Measurements from ENCODE around the gene GATA1. TPM values are rescaled to one million over a fixed set of nuclear protein-coding genes. Genes with fewer than 3 reads are reported as not detected.

The GATA1 gene
- total and polyA plus RNA-seq, 2 experiments from 2014 or later: 0.17 TPM; not detected in 1

- no peaks in the 10 kb centered on the region for H3K9me3 ChIP-seq (ENCODE audit: low read depth)
Measured at GRCh38 chrX:48782795-48783194, 3.6 kb upstream of the GATA1 start.

GRCh38 chrX:48784726-48785125, 1.7 kb upstream of the GATA1 start:
- DNase-seq (ENCODE audit: low read depth in 1 of 2, low spot score in 1 of 2): no peak
- TF ChIP-seq CTCF (IDR thresholded peaks at IDR 0.05; ENCODE audit: low read depth, low read length): no peak
- H3K36me3 ChIP-seq: no peaks in the 10 kb centered on the region
- H3K27me3 ChIP-seq: no peaks in the 10 kb centered on the region
- H3K9me3 ChIP-seq (ENCODE audit: low read depth): no peaks in the 10 kb centered on the region
- H3K4me1 ChIP-seq (ENCODE audit: low read depth): no peaks in the 10 kb centered on the region
- no peak overlapping the region for H3K4me3 ChIP-seq
- H3K27ac ChIP-seq: no peak overlapping the region

More at GRCh38 chrX:48782795-48783194, 3.6 kb upstream of the GATA1 start:
- no peak for TF ChIP-seq CTCF (IDR thresholded peaks at IDR 0.05; ENCODE audit: low read depth, low read length)
- DNase-seq (ENCODE audit: low read depth in 1 of 2, low spot score in 1 of 2): no peak
- no peaks in the 10 kb centered on the region for H3K36me3 ChIP-seq
- H3K4me3 ChIP-seq: no peak overlapping the region
- H3K27me3 ChIP-seq: no peaks in the 10 kb centered on the region
- no peak overlapping the region for H3K27ac ChIP-seq
- no peaks in the 10 kb centered on the region for H3K4me1 ChIP-seq (ENCODE audit: low read depth)

DNA sequence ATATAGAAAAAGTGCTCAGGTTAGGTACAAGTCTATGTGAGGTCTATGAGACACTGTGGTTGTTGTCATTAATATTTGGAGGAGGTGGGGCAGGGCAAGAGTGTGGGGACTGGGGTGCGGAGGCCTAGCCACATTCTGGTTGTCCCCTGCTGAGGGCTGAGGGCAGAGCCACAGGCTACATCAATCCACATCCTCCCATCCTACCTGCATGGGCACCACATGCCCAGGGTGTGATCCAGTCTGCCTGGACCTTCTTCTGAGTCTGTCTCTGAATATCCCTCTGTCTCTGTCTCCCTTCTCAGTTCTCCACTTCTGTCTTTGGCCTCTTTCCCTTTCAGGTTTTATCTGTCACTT, 1.2 kb upstream of the GATA1 start:
- H3K27ac ChIP-seq: no peak overlapping the region
- H3K9me3 ChIP-seq (ENCODE audit: low read depth): no peaks in the 10 kb centered on the region
- H3K27me3 ChIP-seq: no peaks in the 10 kb centered on the region
- H3K4me1 ChIP-seq (ENCODE audit: low read depth): no peaks in the 10 kb centered on the region
- no peak overlapping the region for H3K4me3 ChIP-seq
- TF ChIP-seq CTCF (IDR thresholded peaks at IDR 0.05; ENCODE audit: low read depth, low read length): no peak
- no peaks in the 10 kb centered on the region for H3K36me3 ChIP-seq
- DNase-seq (ENCODE audit: low read depth in 1 of 2, low spot score in 1 of 2): no peak

DNA sequence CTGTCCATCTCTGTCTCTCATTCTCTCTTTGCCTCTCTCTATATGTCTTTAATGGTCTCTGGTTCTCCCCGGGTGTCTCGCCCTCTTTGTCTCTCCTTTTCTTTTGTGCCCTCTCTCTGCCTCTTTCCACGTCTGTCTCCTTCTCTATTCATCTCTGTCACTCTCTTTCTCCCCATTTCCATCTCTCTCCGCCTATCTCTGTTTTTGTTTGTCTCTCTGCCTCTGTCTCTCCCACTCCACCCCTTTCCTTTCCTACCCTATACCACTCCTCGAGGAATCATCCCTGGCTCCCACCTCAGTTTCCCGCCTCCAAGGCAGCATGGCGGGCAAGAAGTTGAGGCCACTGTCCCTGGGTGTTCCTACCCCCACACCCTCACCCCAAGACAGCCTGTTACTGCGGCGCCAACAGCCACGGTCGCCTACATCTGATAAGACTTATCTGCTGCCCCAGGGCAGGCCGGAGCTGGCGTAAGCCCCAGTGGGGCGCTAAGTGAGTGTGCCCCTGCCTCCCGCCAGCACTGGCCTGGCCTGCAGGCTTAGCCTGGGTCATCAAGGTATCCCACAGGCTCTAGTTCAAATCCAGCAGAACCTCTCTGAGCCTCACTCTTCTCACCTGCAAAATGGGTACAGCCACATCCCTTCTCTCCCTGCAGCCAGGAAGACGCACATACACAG, 713 bp upstream of the GATA1 start:
- no peaks in the 10 kb centered on the region for H3K36me3 ChIP-seq
- H3K4me1 ChIP-seq (ENCODE audit: low read depth): no peaks in the 10 kb centered on the region
- H3K4me3 ChIP-seq: no peak overlapping the region
- no peak overlapping the region for H3K27ac ChIP-seq
- TF ChIP-seq CTCF (IDR thresholded peaks at IDR 0.05; ENCODE audit: low read depth, low read length): no peak
- H3K9me3 ChIP-seq (ENCODE audit: low read depth): no peaks in the 10 kb centered on the region
- no peaks in the 10 kb centered on the region for H3K27me3 ChIP-seq
- DNase-seq (ENCODE audit: low read depth in 1 of 2, low spot score in 1 of 2): no peak

- no peaks in the 10 kb centered on the region for H3K9me3 ChIP-seq (ENCODE audit: low read depth)
- H3K36me3 ChIP-seq: no peaks in the 10 kb centered on the region
- no peak overlapping the region for H3K4me3 ChIP-seq
- no peaks in the 10 kb centered on the region for H3K27me3 ChIP-seq
- no peak for TF ChIP-seq CTCF (IDR thresholded peaks at IDR 0.05; ENCODE audit: low read depth, low read length)
- no peaks in the 10 kb centered on the region for H3K4me1 ChIP-seq (ENCODE audit: low read depth)
- DNase-seq (ENCODE audit: low read depth in 1 of 2, low spot score in 1 of 2): no peak
- no peak overlapping the region for H3K27ac ChIP-seq
Measured at GRCh38 chrX:48786825-48787504, 575 bp downstream of the GATA1 start.
